GM10847 (cell line): ENCODE results near the gene NEUROD4.

Source experiments
- POLR2A ChIP-seq: IDR thresholded peaks from 2 replicates; pipeline ENCODE4 v1.6.1; 2011; ENCODE audit not compliant: insufficient read length; ENCODE audit errors: extremely low read depth

Gene NEUROD4

DNA sequence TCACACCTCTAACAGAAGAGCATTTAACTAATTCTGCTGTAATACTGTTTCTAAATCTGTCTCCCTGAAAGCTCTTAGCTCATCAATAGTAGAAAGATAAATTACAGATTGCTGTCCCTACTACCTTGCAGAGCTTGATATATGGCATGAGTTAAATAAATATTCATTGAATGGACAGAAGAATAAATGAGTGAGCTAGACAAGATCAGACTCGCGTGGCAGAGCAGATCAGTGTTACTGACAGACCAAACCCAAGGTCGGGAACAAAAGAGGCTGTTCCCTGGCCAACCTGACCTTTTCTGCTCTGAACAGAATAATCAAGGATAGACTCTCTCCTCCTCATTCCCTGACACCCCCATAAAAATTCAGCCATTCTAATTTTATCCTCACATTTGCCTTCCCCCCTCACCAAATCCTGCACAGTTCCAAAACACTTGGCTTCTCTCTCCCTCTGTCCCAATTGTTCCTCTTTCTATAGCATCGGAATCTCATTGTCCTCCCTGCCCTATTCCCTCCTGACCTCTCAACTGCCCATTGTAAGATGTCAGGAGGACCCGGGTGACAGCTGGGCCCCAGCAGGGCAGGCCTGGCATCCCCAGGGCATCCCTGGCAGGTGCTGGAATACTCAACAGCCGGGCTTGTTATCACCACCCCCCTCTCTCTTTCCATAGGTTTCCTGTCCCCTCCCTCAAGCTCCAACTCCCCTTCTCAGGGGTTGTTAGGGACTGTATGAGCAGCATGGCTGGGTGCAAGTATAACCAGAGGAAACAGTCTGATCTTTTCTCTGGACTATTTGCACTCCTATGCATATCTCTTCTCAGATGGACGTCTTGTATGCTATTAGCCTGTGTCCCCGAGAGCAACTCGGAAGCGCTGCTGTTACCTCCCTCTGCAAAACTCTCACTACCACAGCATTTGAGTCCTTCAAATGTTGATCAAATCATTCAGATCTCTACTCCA is 19.9 kb downstream of the NEUROD4 start:
- TF ChIP-seq POLR2A: no peak

- TF ChIP-seq POLR2A: no peak
Measured at GRCh38 chr12:55041345-55042055, 21.7 kb downstream of the NEUROD4 start.

DNA sequence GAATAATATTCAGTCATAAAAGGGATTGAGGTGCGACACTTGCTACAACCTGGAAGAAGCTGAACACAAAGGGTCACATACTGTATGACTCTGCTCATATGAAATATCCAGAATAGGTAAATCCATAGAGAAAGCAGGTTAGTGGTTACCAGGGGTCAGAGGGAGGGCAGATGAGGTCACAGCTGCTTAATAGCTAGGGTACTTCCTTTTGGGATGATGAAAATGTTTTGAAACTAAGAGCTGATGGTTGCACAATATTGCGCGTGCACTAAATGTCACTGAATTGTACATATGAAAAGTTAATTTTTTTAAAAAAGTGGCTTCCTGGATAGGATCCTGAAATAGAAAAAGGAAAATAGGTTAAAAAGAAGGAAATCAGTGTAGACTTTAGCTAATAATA is 23.8 kb downstream of the NEUROD4 start:
- TF ChIP-seq POLR2A: no peak

- no peak for TF ChIP-seq POLR2A
Measured at GRCh38 chr12:55044135-55044534, 24.4 kb downstream of the NEUROD4 start.

DNA sequence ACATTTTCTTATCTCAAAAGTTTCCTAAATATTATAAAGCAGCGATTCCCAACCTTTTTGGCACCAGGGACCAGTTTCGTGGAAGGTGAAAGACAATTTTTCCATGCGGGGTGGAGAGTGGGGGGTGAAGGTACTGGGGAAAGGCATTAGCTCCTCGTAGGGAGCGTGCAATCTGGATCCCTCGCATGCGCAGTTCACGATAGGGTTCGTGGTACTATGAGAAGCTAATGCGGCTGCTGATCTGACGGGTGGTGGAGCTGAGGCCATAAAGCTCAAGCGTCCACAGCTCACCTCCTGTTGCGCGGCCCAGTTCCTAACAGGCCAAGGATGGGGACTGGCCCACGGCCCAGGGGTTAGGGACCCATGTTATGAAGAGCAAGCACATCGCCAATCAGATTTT is 29.9 kb downstream of the NEUROD4 start:
- TF ChIP-seq POLR2A: no peak

GRCh38 chr12:55051197-55051947 is 31.6 kb downstream of the NEUROD4 start:
- no peak for TF ChIP-seq POLR2A

DNA sequence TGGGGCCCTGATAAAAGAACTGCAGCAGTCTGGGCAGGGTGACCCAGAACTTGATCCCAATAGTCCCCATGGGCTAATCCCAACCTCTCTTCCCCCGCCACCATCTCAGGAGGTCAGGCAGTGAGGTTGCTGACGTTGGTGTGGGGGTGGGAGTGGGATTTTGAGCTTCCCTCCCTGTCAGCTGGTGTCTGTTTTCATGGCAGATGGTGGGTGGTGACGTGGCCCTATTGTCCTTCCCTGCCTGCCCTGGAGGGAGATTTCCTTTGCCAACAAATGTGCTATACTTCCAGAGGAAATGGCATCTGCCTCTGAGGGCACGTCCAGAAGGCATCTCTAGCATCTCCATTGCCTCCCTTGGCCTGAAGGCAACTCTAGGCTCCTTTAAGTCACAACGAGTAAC is 37.7 kb downstream of the NEUROD4 start:
- TF ChIP-seq POLR2A: no peak

DNA sequence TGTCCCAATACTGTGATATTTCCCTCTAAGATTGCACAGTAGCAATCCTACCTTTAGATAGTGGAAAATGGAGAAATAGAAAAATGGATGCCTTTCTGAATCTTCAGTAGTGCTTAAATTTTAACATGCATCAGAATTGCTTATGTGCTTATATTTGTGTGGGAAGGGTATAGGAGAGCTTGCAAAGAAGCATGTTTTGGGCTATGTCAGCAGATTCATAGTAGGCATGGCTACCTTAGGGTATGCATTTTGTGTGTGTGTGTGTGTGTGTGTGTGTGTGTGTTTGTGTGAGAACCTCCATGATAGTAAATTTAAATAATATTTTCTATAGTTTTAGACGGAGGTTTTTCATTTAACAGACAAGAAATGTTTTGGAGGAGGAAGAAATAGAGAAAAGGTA is 38.3 kb downstream of the NEUROD4 start:
- TF ChIP-seq POLR2A: no peak

GRCh38 chr12:55058776-55059175 is 39.0 kb downstream of the NEUROD4 start:
- TF ChIP-seq POLR2A: no peak

GRCh38 chr12:55060470-55060869 is 40.7 kb downstream of the NEUROD4 start:
- TF ChIP-seq POLR2A: no peak

- no peak for TF ChIP-seq POLR2A
Measured at GRCh38 chr12:55061024-55061423, 41.2 kb downstream of the NEUROD4 start.

DNA sequence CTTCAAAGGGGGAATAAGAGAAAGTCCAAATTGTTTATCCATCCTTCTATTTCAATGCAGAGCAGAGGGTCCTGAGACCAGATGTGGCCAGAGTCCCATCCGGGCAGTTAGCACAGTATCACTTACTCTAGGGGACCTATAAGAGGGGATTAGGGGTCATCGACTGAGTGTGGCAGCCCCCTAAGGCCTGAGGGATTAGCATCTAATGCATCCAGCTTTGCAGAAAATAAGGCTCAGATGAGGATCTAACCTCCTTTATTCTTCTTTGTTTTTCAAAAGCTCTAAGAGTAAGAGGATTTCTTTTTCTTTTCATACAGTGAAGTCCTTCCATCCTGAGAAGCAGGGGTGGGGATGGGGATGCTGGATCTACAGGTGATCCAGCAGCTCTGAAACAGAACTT is 43.5 kb downstream of the NEUROD4 start:
- TF ChIP-seq POLR2A: no peak

DNA sequence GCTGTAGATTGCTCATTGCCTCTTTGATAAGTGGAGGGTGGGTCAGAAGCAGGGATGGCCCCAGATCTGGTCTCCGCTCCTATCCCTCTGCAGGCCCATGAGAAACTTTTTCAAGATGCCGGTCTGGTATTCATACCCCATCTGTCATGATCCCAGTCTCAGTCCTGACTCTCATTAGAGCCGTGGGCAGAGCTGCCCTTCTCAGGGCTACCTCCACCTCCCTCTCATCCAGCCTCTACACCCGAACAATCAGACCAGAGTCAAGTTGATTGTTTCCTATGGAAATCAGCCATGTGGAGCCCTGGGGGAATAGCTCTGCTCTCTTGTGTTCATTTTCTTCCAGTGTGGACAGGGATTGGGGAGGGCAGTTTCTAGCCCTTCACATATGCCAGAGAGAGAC is 45.8 kb downstream of the NEUROD4 start:
- TF ChIP-seq POLR2A: no peak

DNA sequence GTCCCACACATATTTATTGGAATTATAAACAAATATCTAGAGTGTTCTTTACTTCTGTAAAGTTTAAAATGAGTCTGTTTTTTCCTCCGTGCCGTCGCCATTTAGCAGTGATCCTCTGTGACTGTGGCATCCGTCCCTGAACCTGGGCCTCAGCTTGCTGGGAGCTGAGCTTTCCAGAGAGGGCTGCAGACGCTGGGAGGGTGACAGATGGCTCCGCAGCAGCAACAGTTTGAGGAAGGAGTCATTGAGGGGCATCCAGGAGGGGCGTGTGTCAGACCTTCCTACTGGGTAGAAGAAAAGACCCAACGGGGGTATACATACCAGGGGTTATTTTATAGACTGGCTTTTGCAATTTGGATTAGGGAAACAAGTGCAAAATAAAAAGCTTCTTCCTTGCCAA is 47.9 kb downstream of the NEUROD4 start:
- TF ChIP-seq POLR2A: no peak

DNA sequence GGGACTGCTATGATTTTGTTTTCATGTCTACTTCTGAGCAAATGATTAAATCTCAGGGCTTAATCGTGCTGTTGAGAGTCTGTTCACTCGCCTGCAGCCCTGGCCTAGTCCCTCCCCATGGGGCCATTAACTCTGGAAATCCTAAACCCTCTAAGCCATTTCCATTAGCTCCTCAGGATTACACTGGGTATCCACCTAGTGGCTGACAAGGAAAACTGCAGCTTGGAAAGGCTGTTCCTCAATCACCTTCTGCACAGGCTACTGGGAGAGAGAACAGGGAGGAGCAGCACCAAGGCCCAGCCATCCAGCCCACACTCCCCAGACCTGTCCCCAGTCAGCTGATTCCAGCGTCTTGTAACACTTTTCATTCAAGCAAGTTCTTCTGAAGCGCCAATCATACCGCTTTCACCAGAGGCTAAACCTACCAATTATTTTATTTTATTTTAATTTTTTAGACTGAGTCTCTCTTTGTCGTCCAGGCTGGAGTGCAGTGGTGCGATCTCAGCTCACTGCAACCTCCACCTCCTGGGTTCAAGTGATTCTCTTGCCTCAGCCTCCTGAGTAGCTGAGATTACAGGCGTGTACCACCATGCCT is 48.7 kb downstream of the NEUROD4 start:
- TF ChIP-seq POLR2A: no peak

DNA sequence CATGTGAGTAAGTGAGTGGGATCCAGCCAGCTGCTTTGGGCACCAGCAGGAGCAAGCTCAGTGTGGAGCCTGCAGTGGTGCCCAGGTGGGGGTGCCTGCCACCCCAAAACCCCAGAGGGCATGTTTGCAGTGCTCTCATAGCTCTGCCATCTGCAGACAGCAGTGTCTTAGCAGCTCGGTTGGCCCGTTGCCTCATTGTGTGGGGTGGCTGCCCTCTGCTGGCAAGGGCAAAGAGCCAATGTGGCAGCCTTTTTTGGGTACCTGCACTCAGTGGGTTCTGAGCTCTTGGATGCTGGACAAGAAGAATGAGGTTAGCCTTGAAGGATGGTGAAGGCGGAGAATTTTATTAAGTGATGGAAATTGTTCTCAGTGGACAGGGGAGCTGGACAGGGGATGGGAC is 52.3 kb downstream of the NEUROD4 start:
- no peak for TF ChIP-seq POLR2A
